ENCODE measurements around the gene TENT4B.
"Not testable (repeated sequence)": the region's sequence is repeated elsewhere in the genome, so short reads cannot be mapped to it uniquely, and the experiment has no call there.

The TENT4B gene

DNA sequence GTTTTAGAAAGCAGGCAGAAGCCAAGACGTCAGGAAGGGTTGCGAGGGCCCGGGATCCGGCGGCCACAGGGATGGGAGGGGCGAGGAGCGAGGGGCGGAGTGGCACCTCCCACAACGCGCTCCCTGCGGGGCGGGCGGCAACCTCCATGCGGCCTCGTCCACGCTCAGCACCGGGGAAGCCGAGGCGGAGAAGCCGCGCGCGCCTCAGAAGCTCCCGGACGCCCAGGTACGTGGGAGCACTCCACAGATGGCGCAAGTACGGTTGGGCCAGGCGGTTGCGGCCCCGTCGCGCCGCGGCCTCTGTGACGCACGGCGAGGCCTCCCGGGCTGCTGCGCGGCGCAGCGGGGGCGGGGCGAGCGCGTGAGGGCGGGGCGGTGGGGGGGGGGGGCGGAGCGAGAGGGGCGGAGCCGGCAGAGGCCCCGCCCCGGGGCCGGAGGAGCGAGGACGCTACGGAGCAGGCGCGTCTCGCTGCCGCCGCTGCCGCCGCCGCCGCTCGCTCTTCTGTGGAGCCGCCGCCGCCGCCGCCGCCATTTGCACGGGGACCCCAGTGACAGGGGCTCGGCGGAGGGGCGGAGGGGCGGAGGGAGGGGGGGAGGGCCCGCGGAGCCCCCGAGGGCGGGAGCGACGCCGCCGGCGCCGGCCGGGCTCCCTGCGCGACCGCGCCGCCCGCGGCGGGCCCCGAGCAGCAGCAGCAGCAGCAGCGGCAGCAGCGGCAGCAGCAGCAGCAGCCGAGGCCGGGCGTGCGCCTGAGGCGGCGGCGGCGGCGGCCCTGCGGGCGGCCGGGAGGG lies at the start of gene TENT4B:
TSS of gene TENT4B (plus strand) at position 500 of the 789 bp plus-strand sequence. CDS start 316 bp downstream, outside the sequence.
- DNase-seq = peak; percentile 88

DNA sequence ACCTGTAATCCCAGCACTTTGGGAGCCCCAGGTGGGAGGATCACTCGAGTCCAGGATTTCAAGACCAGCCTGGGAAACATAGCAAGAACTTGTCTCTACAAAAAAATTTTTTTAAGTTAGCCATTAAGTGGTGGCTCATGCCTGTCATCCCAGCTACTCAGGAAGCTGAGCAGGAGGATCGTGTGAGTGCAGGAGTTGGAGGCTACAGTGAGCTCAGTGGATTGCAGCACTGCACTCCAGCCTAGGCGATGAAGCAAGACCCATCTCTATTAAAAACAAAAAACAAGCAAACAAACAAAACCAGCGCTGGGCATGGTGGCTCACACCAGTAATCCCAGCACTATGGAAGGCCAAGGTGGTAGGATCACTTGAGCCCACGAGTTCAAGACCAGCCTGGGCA lies 49.3 kb upstream of the TENT4B start:
- no peak for DNase-seq

DNA sequence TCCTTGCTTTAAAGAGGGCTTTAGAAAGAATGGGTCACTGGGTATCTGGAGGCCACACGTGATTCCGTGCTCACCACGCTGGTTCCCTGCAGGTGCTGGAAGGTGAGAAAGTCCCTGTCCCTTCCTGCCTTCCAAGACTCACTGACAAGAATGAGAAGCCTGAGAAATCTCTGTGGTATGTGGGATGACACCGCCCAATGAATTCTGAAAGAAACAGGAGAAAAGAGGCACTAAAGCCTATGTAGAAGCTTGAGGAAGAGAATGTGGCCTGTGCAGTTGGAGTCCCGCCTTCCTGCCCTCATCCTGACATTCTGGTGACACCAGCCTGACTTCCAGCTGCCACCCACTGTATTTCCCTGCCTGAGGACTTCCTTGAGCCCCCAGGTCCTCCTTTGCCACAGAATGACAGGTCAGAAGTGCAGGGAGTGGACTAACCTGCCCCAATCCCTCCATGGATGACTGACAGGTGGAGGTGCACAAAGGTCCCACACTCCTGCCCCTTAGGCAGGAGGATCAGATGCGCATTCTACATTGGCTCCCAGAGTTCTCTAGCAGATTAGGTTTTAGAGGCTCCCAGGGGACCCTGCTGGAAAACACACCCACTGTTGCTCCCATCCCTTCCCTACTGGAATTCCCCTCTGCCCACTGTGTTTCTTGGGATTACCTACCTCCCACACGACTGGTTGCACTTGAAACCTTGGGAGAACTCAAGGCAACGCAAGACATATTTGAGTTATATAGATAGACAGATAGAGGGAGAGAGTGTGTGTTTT lies 38.6 kb upstream of the TENT4B start:
- no peak for DNase-seq

DNA sequence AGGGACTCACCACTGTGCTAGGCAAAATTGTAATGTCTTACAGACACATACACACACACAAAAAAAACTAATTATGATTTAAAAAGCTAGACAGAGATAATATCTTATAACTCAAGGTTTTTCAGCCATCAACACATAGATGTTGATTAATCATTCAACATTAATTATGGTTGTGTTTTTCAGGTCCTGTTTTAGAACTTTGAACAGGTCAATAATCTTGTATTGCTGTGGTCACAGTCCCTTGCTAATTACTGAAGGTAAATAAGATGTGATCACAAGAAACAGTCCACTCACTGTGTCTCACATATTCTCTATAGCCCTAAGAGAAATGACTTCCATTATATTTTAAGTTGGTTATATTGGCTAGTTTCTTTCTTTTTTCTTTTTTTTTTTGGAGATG lies 32.4 kb upstream of the TENT4B start:
- DNase-seq = no peak

DNA sequence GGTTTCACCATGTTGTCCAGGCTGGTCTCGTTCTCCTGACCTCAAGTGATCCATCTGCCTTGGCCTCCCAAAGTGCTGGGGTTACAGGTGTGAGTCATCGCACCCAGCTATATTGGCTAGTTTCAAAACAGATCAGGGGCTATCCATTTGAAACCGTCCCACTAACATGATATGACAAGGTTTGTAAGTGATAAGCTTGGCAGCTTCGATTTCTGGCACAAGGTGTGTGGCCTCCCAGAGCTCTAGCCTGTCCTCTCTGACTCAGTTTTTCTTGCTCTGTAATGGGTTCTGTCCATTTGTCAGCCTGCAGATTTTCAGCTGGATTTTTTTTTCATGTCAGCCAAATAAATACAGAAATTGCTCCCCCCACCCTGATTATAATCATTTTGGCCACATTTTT lies 31.8 kb upstream of the TENT4B start:
- no peak for DNase-seq

DNA sequence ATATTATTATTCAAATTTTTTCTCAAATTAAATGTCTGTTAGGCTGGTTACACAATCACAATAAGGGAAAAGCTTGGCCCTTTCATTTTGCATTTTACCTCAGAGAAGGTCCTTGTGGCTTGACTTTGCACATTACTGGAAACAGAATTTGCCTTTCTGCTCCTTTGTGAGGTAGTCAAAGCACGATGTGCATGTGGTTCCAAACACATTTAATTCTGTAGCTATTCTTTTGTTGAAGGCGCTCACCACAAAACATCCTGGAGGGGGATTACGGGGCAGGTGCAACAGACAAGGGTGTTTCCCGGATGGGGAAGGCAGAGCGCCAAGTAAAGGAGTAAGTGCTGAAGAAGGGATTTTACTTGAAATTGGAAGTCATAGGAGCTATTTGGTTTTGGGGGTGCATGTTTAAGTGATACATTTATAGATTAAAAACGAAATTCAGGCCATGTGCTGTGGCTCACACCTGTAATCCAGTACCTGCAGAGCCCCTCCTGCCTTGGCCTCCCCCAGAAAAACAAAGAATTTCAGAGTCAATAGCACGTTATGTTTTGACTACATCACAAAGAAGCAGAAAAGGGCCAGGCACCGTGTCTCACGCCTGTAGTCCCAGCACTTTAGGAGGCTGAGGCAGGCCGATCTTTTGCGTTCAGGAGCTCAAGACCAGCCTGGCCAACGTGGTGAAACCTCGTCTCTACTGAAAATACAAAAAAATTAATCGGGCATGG lies 31.2 kb upstream of the TENT4B start:
- DNase-seq = peak; percentile 14

DNA sequence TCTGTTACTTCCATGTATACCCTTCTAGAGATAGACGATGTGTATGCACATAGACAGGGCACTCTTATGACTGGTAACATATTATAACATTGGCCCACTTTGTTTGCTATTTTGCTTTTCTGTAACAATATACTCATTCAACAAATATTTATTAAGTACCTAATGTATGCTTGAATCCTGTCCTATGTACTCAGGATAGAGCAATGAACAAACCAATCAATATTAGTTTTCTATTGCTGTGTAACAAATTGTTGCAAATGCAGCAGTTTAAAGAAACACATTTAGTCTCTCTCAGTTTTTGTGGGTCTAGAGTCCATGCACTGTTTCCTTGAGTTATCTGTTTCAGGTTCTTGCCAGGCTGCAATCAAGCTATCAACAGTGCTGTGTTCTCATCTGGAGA lies 29.7 kb upstream of the TENT4B start:
- no peak for DNase-seq

DNA sequence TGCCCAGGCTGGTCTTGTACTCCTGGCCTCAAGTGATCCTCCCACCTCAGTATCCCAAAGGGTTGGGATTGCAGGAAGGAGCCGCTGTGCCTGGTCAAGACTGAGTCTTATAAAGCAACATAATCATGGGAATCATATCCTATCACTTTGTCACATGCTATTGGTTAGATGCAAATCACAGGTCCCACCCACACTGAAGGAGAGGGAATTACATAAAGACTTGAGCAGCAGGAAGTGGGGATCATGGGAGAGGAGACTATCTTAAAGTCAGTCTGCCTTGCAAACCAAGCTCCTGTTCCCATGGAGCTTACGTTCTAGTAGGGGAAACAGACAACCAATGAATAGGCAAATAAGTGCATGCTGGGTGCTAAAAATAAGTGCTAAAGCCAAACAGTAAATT lies 28.3 kb upstream of the TENT4B start:
- DNase-seq = no peak

DNA sequence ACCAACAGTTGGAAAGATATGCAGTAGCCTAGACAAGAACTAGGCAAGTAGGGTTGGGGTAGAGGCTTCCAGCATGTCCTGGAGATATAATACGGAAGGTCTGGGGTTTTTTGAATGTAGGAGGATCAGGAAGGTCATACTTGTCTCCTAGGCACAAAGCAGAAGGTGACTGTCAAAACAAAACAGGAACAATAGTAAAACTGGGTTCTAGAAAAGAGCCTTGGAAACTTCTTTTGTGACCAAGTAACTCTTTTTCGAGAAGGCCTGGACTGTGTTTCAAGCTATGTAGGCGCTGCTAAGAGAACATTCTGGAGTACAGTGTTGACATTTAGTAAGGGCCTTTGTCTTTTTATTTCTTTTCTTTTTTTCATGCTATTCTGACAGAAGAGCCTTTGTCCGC lies 26.9 kb upstream of the TENT4B start:
- no peak for DNase-seq

DNA sequence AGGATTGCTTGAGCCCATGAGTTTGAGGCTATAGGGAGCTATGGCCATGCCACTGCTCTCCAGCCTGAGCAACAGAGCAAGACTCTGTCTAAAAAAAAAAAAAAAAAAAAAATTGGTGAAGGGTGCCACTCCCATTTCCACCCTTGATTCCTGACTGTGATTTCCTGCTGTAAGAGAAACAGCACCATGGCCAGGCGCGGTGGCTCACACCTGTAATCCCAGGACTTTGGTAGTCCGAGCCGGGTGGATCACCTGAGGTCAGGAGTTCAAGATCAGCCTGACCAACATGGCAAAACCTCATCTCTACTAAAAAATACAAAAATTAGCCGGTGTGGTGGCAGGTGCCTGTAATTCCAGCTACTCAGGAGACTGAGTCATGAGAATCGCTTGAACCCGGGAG lies 20.5 kb upstream of the TENT4B start:
- not testable (repeated sequence) for DNase-seq

DNA sequence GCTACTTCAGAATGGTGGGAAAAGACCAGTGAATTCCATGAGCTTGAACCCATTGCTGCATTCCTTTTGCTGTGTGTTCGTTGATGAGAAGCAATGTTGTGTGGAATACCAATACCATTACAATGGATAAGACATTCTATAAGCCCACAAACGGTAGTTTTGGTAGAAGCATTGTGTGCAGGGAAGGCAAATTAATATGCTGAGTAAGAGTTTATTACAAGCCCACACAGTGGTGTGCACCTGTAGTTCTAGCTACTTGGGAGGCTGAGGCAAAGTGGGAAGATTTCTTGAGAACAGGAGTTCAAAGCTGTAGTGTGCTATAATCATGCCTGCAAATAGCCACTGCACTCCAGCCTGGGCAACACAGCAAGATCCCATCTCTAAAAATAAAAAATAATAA lies 19.9 kb upstream of the TENT4B start:
- DNase-seq = no peak

DNA sequence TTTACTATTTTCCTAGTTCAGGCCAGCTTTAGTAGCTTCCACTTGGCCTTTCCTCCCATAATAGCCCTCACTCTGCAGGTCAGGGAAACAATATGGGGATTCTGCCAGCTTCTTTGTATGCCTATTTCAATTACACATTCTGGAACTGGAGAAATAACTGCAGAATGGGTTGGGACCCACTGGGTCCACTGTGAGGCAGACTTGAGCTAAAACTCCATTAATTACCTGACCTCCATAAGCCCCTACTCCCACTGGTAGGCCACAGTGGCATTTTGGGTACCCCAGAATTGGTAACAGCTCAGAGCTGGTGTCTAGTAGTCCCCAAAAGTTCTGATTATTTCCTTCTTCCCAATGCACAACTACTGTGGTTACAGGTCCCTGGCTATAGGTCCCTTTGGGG lies 16.7 kb upstream of the TENT4B start:
- DNase-seq = no peak

DNA sequence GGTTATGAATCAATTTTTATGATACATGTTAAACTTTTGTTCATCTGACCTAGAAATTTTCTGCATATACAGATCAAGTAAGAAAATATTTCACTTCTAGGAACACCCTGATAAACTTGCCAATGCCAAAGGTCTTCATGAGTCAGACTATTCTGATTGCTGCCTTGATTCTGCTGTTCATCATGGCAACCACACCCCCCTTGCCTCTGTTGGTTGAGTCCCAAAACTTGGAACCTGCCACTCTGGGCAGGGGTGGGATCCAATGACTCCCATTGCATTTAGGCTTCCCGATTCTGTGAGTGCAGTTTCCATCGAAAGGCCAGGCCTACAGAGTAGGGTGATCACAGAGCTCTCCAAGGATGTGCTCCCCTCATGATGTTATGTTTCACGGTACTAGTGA lies 15.8 kb upstream of the TENT4B start:
- no peak for DNase-seq

DNA sequence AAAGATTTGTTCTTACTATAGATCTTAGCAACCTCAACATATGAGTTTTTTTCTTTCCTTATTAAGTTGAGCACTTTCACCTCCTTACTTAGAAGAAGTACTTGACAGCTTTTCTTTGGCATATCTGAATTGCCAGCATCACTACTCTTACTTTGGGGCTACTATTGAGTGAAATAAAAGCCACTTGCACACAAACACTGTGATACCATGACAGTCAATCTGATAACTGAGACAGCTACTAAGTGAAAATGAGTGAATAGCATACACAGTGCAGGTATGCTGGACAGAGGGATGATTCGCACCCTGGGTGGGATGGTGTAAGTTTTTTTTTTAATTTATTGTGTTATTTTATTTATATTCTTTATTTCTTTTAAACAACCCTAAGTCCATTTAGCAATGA lies 13.5 kb upstream of the TENT4B start:
- no peak for DNase-seq

DNA sequence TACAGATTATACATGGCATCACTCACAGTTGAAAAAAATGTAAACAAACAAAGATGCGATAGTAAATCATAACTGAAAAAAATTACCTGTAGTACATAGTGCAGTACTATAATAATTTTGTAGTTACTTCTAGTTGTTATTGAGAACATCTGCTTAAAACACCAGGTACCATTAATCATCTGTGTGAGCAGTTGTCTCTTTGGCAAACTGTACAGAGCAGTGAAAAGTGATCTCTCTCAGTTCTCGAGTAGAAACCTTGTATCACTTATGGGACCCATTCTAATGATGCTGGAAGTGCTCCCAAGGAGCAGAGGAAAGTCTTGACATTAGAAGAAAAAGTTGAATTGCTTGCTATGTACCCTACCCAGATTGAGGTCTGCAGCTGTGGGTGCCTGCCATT lies 8.9 kb upstream of the TENT4B start:
- no peak for DNase-seq

DNA sequence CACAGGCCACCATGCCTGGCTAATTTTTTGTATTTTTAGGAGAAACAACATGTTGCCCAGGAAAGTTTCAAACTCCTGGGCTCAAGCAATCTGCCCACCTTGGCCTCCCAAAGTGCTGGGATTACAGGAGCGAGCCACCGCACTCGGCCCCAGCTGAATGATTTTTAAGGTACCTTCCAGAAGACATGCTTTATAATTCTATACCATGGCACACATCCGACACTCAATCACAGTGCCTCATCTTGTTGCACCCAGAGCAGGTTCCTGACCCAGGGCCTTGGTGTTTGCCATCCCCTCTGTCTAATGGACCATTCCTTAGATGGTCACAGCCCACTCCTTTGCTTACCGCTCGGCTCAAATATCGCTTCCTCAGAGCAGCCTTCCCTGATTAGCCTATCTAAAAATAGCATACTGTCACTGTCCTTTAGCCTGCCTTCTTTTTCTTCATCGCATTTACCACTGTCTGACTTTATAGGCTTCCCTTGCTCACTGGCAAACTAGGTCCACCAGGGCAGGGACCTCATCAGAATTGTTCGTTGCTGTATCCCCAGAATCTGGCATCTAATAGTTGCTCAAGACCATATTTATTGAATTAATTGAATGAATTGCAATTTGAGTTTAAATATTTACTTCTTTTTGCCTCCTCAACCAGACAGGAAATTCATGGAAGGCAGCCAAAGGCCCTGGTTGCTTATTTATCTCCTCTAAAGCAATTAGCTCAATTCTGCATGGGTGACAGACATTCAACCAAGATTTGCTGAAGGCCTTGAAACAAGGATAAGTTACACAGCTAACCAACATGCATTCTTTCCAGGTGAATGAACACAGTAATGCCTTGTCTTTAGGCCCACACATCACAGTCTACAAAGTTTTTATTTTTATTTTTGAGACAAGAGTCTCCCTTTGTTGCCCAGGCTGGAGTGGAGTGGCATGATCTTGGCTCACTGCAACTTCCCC lies 6.3 kb upstream of the TENT4B start:
- DNase-seq = no peak

DNA sequence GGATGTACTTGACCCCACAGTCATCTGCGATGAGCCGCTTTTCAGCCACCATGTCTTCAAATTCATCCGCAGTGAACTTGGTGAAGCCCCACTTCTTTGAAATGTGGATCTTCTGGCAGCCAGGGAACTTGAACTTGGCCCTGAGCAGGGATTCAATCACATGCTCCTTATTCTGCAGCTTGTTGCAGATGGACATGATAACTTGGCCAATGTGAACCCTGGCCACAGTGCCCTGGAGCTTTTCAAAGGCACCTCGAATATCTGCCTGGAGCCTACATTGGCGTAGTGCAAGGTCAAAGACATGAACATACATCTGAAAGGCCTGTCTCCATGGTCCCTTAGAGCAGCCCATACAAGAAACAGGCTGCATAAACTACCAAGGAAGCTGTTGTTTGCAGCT lies 1.8 kb upstream of the TENT4B start:
- no peak for DNase-seq

DNA sequence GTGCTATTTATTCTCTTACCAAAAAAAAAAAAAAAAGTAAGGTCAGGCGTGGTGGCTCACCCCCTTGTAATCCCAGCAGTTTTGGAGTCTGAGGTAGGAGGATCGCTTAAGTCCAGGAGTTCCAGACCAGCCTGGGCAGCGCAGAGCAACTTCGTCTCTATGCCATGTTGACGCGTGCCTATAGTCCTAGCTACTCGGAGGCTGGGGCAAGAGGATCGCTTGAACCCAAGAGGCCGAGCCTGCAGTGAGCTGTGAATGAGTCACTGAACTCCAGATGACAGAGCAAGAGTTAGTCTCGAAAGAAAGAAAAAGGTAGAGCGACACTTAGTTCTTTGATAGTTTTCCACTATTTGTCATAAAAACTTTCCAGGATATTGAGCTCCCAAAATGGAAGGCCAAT lies 1.4 kb upstream of the TENT4B start:
- DNase-seq = peak; percentile 20

DNA sequence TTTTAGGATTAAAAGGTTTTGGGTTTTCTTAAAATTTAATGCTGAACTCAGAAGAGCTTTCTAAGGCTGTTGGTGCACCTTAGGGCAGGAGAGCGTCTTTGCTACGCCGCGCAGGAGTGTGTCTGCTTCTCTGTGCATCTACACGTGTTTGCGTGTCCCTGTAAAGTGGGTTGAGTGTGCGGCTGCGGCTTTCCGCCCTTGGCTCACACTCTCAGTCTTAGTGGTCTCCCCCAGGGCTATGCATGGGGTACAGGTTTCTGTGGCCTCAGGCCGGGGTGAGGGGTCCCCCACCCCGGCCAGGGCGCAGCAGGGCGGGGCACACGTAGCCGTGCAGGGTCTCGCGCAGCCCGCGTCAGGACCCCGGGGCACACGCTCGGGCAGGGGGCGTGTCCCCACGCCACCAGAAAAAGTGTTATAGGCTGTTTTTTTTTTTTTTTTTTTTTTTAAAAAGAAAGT lies 727 bp upstream of the TENT4B start:
- peak; percentile 69 for DNase-seq

DNA sequence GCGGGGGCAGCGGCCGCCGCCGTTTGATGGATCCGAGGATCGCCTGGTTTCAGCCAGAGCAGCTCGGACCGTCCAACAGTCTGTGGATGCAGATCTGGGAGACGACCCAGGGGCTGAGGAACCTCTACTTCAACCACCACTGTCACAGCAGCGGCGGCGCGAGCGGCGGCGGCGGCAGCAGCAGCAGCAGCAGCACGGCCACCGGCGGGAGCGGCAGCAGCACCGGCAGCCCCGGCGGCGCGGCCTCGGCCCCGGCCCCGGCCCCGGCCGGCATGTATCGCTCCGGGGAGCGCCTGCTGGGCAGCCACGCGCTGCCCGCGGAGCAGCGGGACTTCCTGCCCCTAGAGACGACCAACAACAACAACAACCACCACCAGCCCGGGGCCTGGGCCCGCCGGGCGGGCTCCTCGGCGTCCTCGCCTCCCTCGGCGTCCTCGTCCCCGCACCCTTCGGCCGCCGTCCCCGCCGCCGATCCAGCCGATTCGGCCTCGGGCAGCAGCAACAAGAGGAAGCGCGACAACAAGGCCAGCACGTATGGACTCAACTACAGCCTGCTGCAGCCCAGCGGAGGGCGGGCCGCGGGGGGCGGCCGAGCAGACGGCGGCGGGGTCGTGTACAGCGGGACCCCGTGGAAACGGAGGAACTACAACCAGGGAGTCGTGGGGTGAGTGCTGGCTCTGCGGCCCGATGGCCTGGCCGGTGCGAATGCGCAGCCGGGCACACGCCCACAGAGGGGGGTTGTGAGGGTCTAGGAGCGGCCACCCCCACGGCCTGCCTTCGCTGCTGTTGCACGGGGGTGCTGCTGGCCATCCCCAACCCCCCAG lies 702 bp downstream of the TENT4B start:
- no peak for DNase-seq

DNA sequence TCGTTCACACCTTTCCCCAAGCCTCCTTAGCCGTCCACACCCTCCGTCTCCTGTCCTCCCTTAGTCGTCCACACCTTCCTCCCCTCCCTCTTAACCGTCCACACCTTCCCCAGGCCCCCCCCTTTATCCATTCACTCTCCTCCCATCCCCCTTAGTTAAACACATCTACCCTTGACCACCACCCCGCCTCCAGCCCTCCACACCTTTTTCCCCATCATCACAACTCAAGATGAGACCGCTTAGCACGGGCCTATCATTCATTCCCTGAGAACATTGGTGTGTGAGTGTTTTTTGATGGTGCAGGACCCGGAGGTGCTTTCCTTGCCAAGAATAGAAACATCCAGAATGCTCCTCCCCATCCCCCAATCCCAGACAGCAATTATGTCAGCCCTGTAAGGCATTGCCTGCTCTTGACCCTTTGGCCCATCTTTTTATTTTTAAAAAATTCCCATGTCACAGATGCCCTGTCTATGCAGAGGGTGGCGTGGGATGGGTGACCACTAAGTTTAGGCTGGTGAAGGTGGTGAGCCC lies 1.4 kb downstream of the TENT4B start:
- no peak for DNase-seq

All from activated naive CD4-positive, alpha-beta T cell treated with anti-CD3 and anti-CD28 coated beads, Interleukin-2, amount 50 U/mL, for 16 hours (primary cell).